Endothelial cell of umbilical vein (primary cell): ENCODE measurements around the gene ZNF283. TPM values are rescaled to one million over a fixed set of nuclear protein-coding genes. Genes with fewer than 3 reads are reported as not detected.

Experiments used
- BruUV-seq: library from RNA; stranded (reverse); fragments of 400-500 nt; replicated peaks from 2 replicates; lab custom pipeline; 2021; lab: Mats Ljungman, UMichigan
- CTCF ChIA-PET: fragments of 300-600, 350-600 bp; sonication (Branson Sonifier 250); formaldehyde crosslinking; loops from one replicate; lab custom pipeline; 2021; ENCODE audit warnings: antibody characterized with exemption, inconsistent platforms; lab: Charles Lee
- POLR2A ChIA-PET: fragments of 300-600, 350-600 bp; sonication (Branson Sonifier 250); formaldehyde crosslinking; loops from one replicate; lab custom pipeline; 2021; ENCODE audit warnings: antibody characterized with exemption, inconsistent platforms; lab: Charles Lee
- DNase-seq: peaks from one replicate; pipeline ENCODE4 v3.0.0-alpha.2; 2011; ENCODE audit warnings: low read depth, low spot score
- FAIRE-seq: peaks from 2 replicates; lab custom pipeline; 2011; peaks lifted over from hg19 to GRCh38; lab: Jason Lieb, UNC
- H2AFZ ChIP-seq: 2 replicates; pipeline ENCODE4 v1.6.0; 2012; ENCODE audit warnings: low read depth, low read length, control low read depth, inconsistent platforms
- H3K27ac ChIP-seq: 2 replicates; pipeline ENCODE4 v1.5.1; 2011; ENCODE audit warnings: low read depth, mild to moderate bottlenecking, control low read depth, low read length, moderate library complexity; ENCODE audit not compliant: insufficient read depth
- H3K27me3 ChIP-seq, 2 experiments: 2 replicates each; pipeline versions ENCODE4 v1.6.0 to v1.6.1; 2011; ENCODE audit warnings: low read length in 2 of 2, mixed read lengths in 1 of 2; ENCODE audit not compliant: control insufficient read depth in 2 of 2, insufficient read depth in 2 of 2
- H3K36me3 ChIP-seq, 2 experiments: 2 replicates in 1 of 2; 3 replicates in 1 of 2; pipeline ENCODE4 v1.5.1; 2011; ENCODE audit warnings: low read length in 2 of 2, mild to moderate bottlenecking in 1 of 2, moderate library complexity in 1 of 2; ENCODE audit not compliant: control insufficient read depth in 2 of 2, insufficient read depth in 2 of 2; ENCODE audit errors: extremely low read depth in 1 of 2
- H3K4me1 ChIP-seq: 3 replicates; pipeline ENCODE4 v1.5.1; 2011; ENCODE audit warnings: mild to moderate bottlenecking, low read length; ENCODE audit not compliant: control insufficient read depth, insufficient read depth; ENCODE audit errors: extremely low read depth
- H3K4me2 ChIP-seq: 2 replicates; pipeline ENCODE4 v1.6.1; 2011; ENCODE audit warnings: low read length, control low read depth, mixed read lengths; ENCODE audit not compliant: insufficient read depth
- H3K4me3 ChIP-seq, 3 experiments: fragments of 200-600 bp in 1 of 3; sonication (generic), shearing (Covaris generic) in 1 of 3; replicated peaks in 1 of 3; 2 replicates each; pipeline ENCODE4 v1.5.1; 2011 to 2016; ENCODE audit warnings: control low read depth in 3 of 3, low read length in 3 of 3, mild to moderate bottlenecking in 2 of 3, inconsistent platforms in 1 of 3, low read depth in 1 of 3, moderate library complexity in 1 of 3; ENCODE audit not compliant: insufficient read depth in 1 of 3
- H3K79me2 ChIP-seq: 2 replicates; pipeline ENCODE4 v1.6.0; 2012; ENCODE audit warnings: low read length, inconsistent platforms; ENCODE audit not compliant: control insufficient read depth, insufficient read depth
- H3K9ac ChIP-seq: replicated peaks from 2 replicates; pipeline ENCODE3; 2011; ENCODE audit warnings: low read length, control low read depth; ENCODE audit not compliant: insufficient read depth; ENCODE audit errors: extremely low read depth
- H3K9me1 ChIP-seq: replicated peaks from 3 replicates; pipeline ENCODE4 v1.6.0; 2011; ENCODE audit warnings: mild to moderate bottlenecking, low read length; ENCODE audit not compliant: control insufficient read depth, insufficient read depth; ENCODE audit errors: extremely low read depth
- H3K9me3 ChIP-seq: replicated peaks from 2 replicates; pipeline ENCODE4 v1.5.1; 2012; ENCODE audit warnings: low read length, inconsistent platforms; ENCODE audit not compliant: control insufficient read depth, insufficient read depth
- H4K20me1 ChIP-seq: replicated peaks from 2 replicates; pipeline ENCODE3; 2011; ENCODE audit warnings: mild to moderate bottlenecking, low read length; ENCODE audit not compliant: control insufficient read depth, insufficient read depth; ENCODE audit errors: extremely low read depth
- CTCF ChIP-seq, 2 donors: IDR thresholded peaks; 1 replicate in 1 of 2; 2 replicates in 1 of 2; pipeline ENCODE4 v1.5.1; 2011; ENCODE audit warnings: low read length in 2 of 2, mild to moderate bottlenecking in 2 of 2, moderate library complexity in 2 of 2, control low read depth in 1 of 2, inconsistent platforms in 1 of 2, low read depth in 1 of 2; ENCODE audit not compliant: insufficient read depth in 1 of 2; ENCODE audit errors: extremely low read depth in 1 of 2
- EZH2 ChIP-seq: IDR thresholded peaks from 2 replicates; pipeline ENCODE4 v1.6.1; 2012; ENCODE audit warnings: borderline replicate concordance, low read depth, mild to moderate bottlenecking, moderate library complexity, low read length, inconsistent platforms; ENCODE audit not compliant: severe bottlenecking
- FOS ChIP-seq: IDR thresholded peaks from 2 replicates; pipeline ENCODE4 v1.6.1; 2011; ENCODE audit warnings: mild to moderate bottlenecking, low read length, moderate library complexity, borderline replicate concordance; ENCODE audit not compliant: insufficient read depth
- GATA2 ChIP-seq: IDR thresholded peaks from 2 replicates; pipeline ENCODE4 v1.7.0; 2011; ENCODE audit warnings: low read depth, mild to moderate bottlenecking, moderate library complexity, mixed read lengths, low read length; ENCODE audit not compliant: insufficient read length, insufficient read depth
- JUN ChIP-seq: IDR thresholded peaks from 2 replicates; pipeline ENCODE4 v1.6.1; 2011; ENCODE audit warnings: borderline replicate concordance, low read depth; ENCODE audit not compliant: insufficient read length, insufficient read depth
- MAX ChIP-seq: IDR thresholded peaks from 2 replicates; pipeline ENCODE4 v1.6.1; 2011; ENCODE audit not compliant: insufficient read depth, insufficient read length
- MYC ChIP-seq: IDR thresholded peaks from one replicate; pipeline ENCODE4 v1.6.1; 2011; ENCODE audit warnings: mild to moderate bottlenecking, low read depth, low read length
- POLR2A ChIP-seq: IDR thresholded peaks from 2 replicates; pipeline ENCODE4 v1.6.1; 2012; ENCODE audit warnings: low read depth, mild to moderate bottlenecking, control low read depth, low read length
- POLR2AphosphoS5 ChIP-seq: IDR thresholded peaks from 2 replicates; pipeline ENCODE4 v1.6.1; 2012; ENCODE audit warnings: low read depth, mild to moderate bottlenecking, control low read depth, low read length, moderate library complexity; ENCODE audit not compliant: insufficient read depth
- dilution Hi-C: fragments of 300-500 bp; cut with MboI; formaldehyde crosslinking; loops from one replicate; pipeline ENCODE4 v1.15.0; 2019; ENCODE audit warnings: low sequenced_read_pairs; ENCODE audit not compliant: extremely low pct_ligation_motif_present
- intact Hi-C: fragments of 100-400 bp; cut with micrococcal nuclease; formaldehyde crosslinking; loops from one replicate; pipeline ENCODE4 v1.10.0; 2022
- polyA plus RNA-seq, 4 experiments: library from polyadenylated mRNA; depleted of rRNA in 3 of 4; stranded (reverse) in 3 of 4; unstranded in 1 of 4; fragments of >200 nt; gene quantifications; 2 replicates each; pipeline versions ENCODE4 v1.2.1 to v1.2.3, GENCODE V29; 2011 to 2012; ENCODE audit warnings: missing spikeins in 1 of 4
- total RNA-seq: library from RNA; stranded (reverse); gene quantifications from 2 replicates; pipeline ENCODE4 v1.2.3, GENCODE V29; 2021

ZNF283 gene
- total and polyA plus RNA-seq, 2 donors (not counting 3 experiments of a cell fraction or from before 2014, with no cell fraction given): 1.9 to 10.7 TPM

- no peaks in the 10 kb centered on the region for H3K79me2 ChIP-seq
- peaks cover 7% of the 10 kb centered on the region for H3K9me3 ChIP-seq
- H3K4me3 ChIP-seq: no peak overlapping the region
- no peaks in the 10 kb centered on the region for H3K9me1 ChIP-seq
- H3K4me1 ChIP-seq: no peaks in the 10 kb centered on the region
- BruUV-seq: no TSS peak
- DNase-seq (no peak), FAIRE-seq (no peak)
- dilution Hi-C loops (no loop called here), intact Hi-C loops (no loop called here)
- POLR2A ChIA-PET: no interaction called here
- H3K27me3 ChIP-seq: no peaks in the 10 kb centered on the region
- no peak overlapping the region for H3K9ac ChIP-seq
- no peak for TF ChIP-seq GATA2
- TF ChIP-seq MAX: no peak
- no peak for TF ChIP-seq CTCF (IDR thresholded peaks at IDR 0.05; ENCODE audit: extremely low read depth in 1 of 2, insufficient read depth in 1 of 2, low read depth in 1 of 2, low read length in 2 of 2)
- TF ChIP-seq POLR2A: no peak
- TF ChIP-seq FOS: no peak
- no peak for TF ChIP-seq POLR2AphosphoS5
- TF ChIP-seq JUN: no peak
- no peak for TF ChIP-seq EZH2
- TF ChIP-seq MYC: no peak
- no peaks in the 10 kb centered on the region for H4K20me1 ChIP-seq
- H3K36me3 ChIP-seq: peaks cover 6 to 15% of the 10 kb centered on the region in 2 experiments
- CTCF ChIA-PET: no interaction called here
- H3K4me2 ChIP-seq: no peak overlapping the region
- H2AFZ ChIP-seq: no peak overlapping the region
- H3K27ac ChIP-seq: no peak overlapping the region
Measured at GRCh38 chr19:43839139-43839538, 12.0 kb downstream of the ZNF283 start.
